IMR-90 (cell line): ENCODE measurements around the gene C6orf89. TPM values are rescaled to one million over a fixed set of nuclear protein-coding genes. Genes with fewer than 3 reads are reported as not detected.

ENCODE experiments used
- ATAC-seq: fragments of 200-7000 bp; cut with Tn5 transposase; 2 replicates; pipeline ENCODE4 v1.9.1; 2020; ENCODE audit warnings: low read depth, mild to moderate bottlenecking, moderate library complexity
- BruUV-seq: library from RNA; stranded (reverse); fragments of 400-500 nt; replicated peaks from 2 replicates; lab custom pipeline; 2021; lab: Mats Ljungman, UMichigan
- CTCF ChIA-PET: fragments of 300-600 bp; formaldehyde crosslinking; extraction: SDS; loops from one replicate; lab custom pipeline; 2021; ENCODE audit warnings: antibody characterized with exemption; lab: Yijun Ruan, JAX
- POLR2A ChIA-PET: fragments of 300-600 bp; sonication (Branson Sonifier 250); formaldehyde crosslinking; loops from one replicate; lab custom pipeline; 2022; ENCODE audit warnings: antibody characterized with exemption; ENCODE audit not compliant: unreplicated experiment; lab: Charles Lee
- DNase-seq: peaks from one replicate; pipeline ENCODE4 v3.0.0; 2013
- H2AFZ ChIP-seq: replicated peaks from 2 replicates; pipeline ENCODE3; 2013; ENCODE audit warnings: low read length, mild to moderate bottlenecking; ENCODE audit not compliant: poor library complexity
- H2AK5ac ChIP-seq: 2 replicates; pipeline ENCODE4 v1.6.1; 2013; ENCODE audit warnings: low read depth, low read length, inconsistent platforms
- H2AK9ac ChIP-seq: replicated peaks from 2 replicates; pipeline ENCODE3; 2013; ENCODE audit warnings: mild to moderate bottlenecking, low read depth, low read length, moderate library complexity; ENCODE audit not compliant: poor library complexity
- H2BK120ac ChIP-seq: 2 replicates; pipeline ENCODE4 v1.6.1; 2013; ENCODE audit warnings: low read depth, low read length, inconsistent platforms
- H2BK15ac ChIP-seq: 3 replicates; pipeline ENCODE4 v1.6.1; 2013; ENCODE audit warnings: low read depth, low read length, inconsistent platforms
- H2BK20ac ChIP-seq: 2 replicates; pipeline ENCODE4 v1.6.1; 2013; ENCODE audit warnings: low read depth, mild to moderate bottlenecking, inconsistent platforms, low read length, moderate library complexity
- H2BK5ac ChIP-seq: 2 replicates; pipeline ENCODE4 v1.6.1; 2013; ENCODE audit warnings: mild to moderate bottlenecking, low read depth, low read length, inconsistent platforms; ENCODE audit not compliant: poor library complexity, severe bottlenecking
- H3K14ac ChIP-seq: replicated peaks from 2 replicates; pipeline ENCODE4 v1.6.1; 2013; ENCODE audit warnings: low read depth, low read length, inconsistent platforms
- H3K18ac ChIP-seq: 2 replicates; pipeline ENCODE4 v1.6.1; 2013; ENCODE audit warnings: low read depth, low read length, control low read depth
- H3K23ac ChIP-seq: 2 replicates; pipeline ENCODE4 v1.6.1; 2013; ENCODE audit warnings: low read depth, low read length, inconsistent platforms
- H3K27ac ChIP-seq: 2 replicates; pipeline ENCODE4 v1.5.1; 2013; ENCODE audit warnings: mild to moderate bottlenecking, control low read depth, low read length; ENCODE audit not compliant: insufficient read depth
- H3K27me3 ChIP-seq: 2 replicates; pipeline ENCODE4 v1.6.1; 2013; ENCODE audit warnings: low read length; ENCODE audit not compliant: control insufficient read depth, insufficient read depth
- H3K36me3 ChIP-seq: 2 replicates; pipeline ENCODE4 v1.6.1; 2013; ENCODE audit warnings: low read length, mixed read lengths; ENCODE audit not compliant: control insufficient read depth, insufficient read depth
- H3K4ac ChIP-seq: 2 replicates; pipeline ENCODE4 v1.6.1; 2013; ENCODE audit warnings: low read depth, low read length, inconsistent platforms
- H3K4me1 ChIP-seq: 2 replicates; pipeline ENCODE4 v1.6.1; 2013; ENCODE audit warnings: low read length, mixed read lengths; ENCODE audit not compliant: control insufficient read depth, insufficient read depth
- H3K4me2 ChIP-seq: 2 replicates; pipeline ENCODE4 v1.6.1; 2013; ENCODE audit warnings: low read depth, mild to moderate bottlenecking, control low read depth, low read length, moderate library complexity
- H3K4me3 ChIP-seq: 2 replicates; pipeline ENCODE4 v1.5.1; 2013; ENCODE audit warnings: low read depth, mild to moderate bottlenecking, control low read depth, low read length, moderate library complexity; ENCODE audit not compliant: insufficient read depth
- H3K56ac ChIP-seq: 2 replicates; pipeline ENCODE4 v1.6.1; 2013; ENCODE audit warnings: low read length, inconsistent platforms; ENCODE audit not compliant: insufficient read depth; ENCODE audit errors: extremely low read depth
- H3K79me1 ChIP-seq, 2 experiments: 2 replicates each; pipeline ENCODE4 v1.6.1; 2013; ENCODE audit warnings: low read length in 2 of 2, inconsistent platforms in 1 of 2, low read depth in 1 of 2
- H3K9ac ChIP-seq: 2 replicates; pipeline ENCODE4 v1.6.1; 2013; ENCODE audit warnings: low read depth, low read length, control low read depth
- H3K9me1 ChIP-seq: 2 replicates; pipeline ENCODE4 v1.6.1; 2013; ENCODE audit warnings: low read length, inconsistent platforms; ENCODE audit not compliant: insufficient read depth
- H3K9me3 ChIP-seq: 2 replicates; pipeline ENCODE4 v1.6.1; 2013; ENCODE audit warnings: low read length; ENCODE audit not compliant: control insufficient read depth, insufficient read depth
- H4K20me1 ChIP-seq: 2 replicates; pipeline ENCODE4 v1.6.1; 2013; ENCODE audit warnings: low read length, inconsistent platforms; ENCODE audit not compliant: insufficient read depth
- H4K5ac ChIP-seq: 2 replicates; pipeline ENCODE4 v1.6.1; 2013; ENCODE audit warnings: mild to moderate bottlenecking, low read depth, low read length, control low read depth
- H4K8ac ChIP-seq, 2 experiments: 2 replicates each; pipeline ENCODE4 v1.6.1; 2013; ENCODE audit warnings: low read depth in 2 of 2, low read length in 2 of 2, control low read depth in 1 of 2, inconsistent platforms in 1 of 2
- H4K91ac ChIP-seq: 2 replicates; pipeline ENCODE4 v1.6.1; 2013; ENCODE audit warnings: low read depth, low read length, inconsistent platforms; ENCODE audit not compliant: insufficient read depth
- RAD21 ChIP-seq: IDR thresholded peaks from 2 replicates; pipeline ENCODE4 v1.6.1; 2012; ENCODE audit warnings: low read length, improper control_type of control experiment
- SMC3 ChIP-seq: fragments of 150-350 bp; IDR thresholded peaks from 2 replicates; pipeline ENCODE4 v1.6.1; 2016; ENCODE audit warnings: low read depth, mild to moderate bottlenecking, antibody characterized with exemption, low read length, moderate library complexity
- USF2 ChIP-seq: fragments of 150-350 bp; IDR thresholded peaks from 2 replicates; pipeline ENCODE4 v1.6.1; 2017; ENCODE audit warnings: mild to moderate bottlenecking, antibody characterized with exemption, low read length, low read depth
- WGBS, 2 experiments: methylation state at CpG; one replicate each; pipeline versions ENCODE4 v1.1.5 to v1.1.7; 2013; ENCODE audit warnings: missing lambda C conversion rate in 2 of 2; ENCODE audit not compliant: insufficient read length in 1 of 2; ENCODE audit errors: extremely low coverage in 2 of 2; 5-methylcytosine and 5-hydroxymethylcytosine counted together
- dilution Hi-C: fragments of 300-500 bp; cut with HindIII; formaldehyde crosslinking; loops from one replicate; pipeline ENCODE4 v1.14.3; 2018; ENCODE audit warnings: low sequenced_read_pairs; ENCODE audit not compliant: unreplicated experiment
- in situ Hi-C: fragments of 300-500 bp; cut with MboI; formaldehyde crosslinking; loops from 3 replicates; pipeline ENCODE4 v1.14.3; 2019; ENCODE audit warnings: low sequenced_read_pairs, inconsistent platforms, mixed read lengths
- intact Hi-C: fragments of 100-400 bp; cut with micrococcal nuclease; formaldehyde crosslinking; loops from 2 replicates; pipeline ENCODE4 v1.10.0; 2022
- polyA plus RNA-seq, 3 experiments: library from polyadenylated mRNA; depleted of rRNA; stranded (reverse); fragments of >200 nt; gene quantifications; 2 replicates each; pipeline ENCODE4 v1.2.3, GENCODE V29; 2012; ENCODE audit warnings: low replicate concordance in 1 of 3
- total RNA-seq: library from RNA; depleted of rRNA; stranded (reverse); fragments of >200 nt; gene quantifications from 2 replicates; pipeline ENCODE4 v1.2.3, GENCODE V29; 2012

Gene C6orf89
- total and polyA plus RNA-seq, 2 of the 4 experiments (the other 2 are of a cell fraction), result 30.8 to 52.3 TPM

GRCh38 chr6:36929152-36929551 is 43.4 kb downstream of the C6orf89 start:
- peak overlapping the region in 1 of 2 experiments; percentile 23; a peak in 1 of 4 replicates for H4K8ac ChIP-seq
- H3K9ac ChIP-seq, result no peak overlapping the region; the same call in 1 of the 2 replicates
- H4K91ac ChIP-seq, result peak overlapping the region; percentile 57
- DNase-seq (no peak), ATAC-seq (no peak)
- no peak for TF ChIP-seq SMC3
- TF ChIP-seq USF2, result no peak
- TF ChIP-seq RAD21, result no peak
- H3K4me1 ChIP-seq, result peaks cover 32% of the 10 kb centered on the region
- ChIA-PET CTCF (no interaction called here), POLR2A (no interaction called here)
- dilution Hi-C loops, result no loop called here
- peak overlapping the region; percentile 76 for H2BK120ac ChIP-seq
- H3K14ac ChIP-seq, result peak overlapping the region; percentile 3; the same call in 1 of the 2 replicates
- H2BK5ac ChIP-seq, result peak overlapping the region; percentile 58
- H3K4ac ChIP-seq, result peak overlapping the region; percentile 83
- no TSS peak for BruUV-seq
- H3K56ac ChIP-seq, result no peak overlapping the region
- peaks cover 0 to 3% of the 10 kb centered on the region in 2 experiments; a peak in 1 of 4 replicates for H3K79me1 ChIP-seq
- 62% methylated on average over 8 of the region's 10 CpGs; no CpG with 5 or more reads in 1 of the 2 experiments for WGBS, 2 experiments
- H3K23ac ChIP-seq, result no peak overlapping the region
- intact Hi-C loops, result no loop called here
- H3K36me3 ChIP-seq, result peaks cover 6% of the 10 kb centered on the region
- peak overlapping the region; percentile 77; the same call in 1 of the 2 replicates for H3K27ac ChIP-seq
- no peaks in the 10 kb centered on the region for H3K9me3 ChIP-seq
- H3K4me3 ChIP-seq, result no peak overlapping the region
- H4K5ac ChIP-seq, result peak overlapping the region; percentile 50
- peak overlapping the region; percentile 28; the same call in 1 of the 2 replicates for H2BK20ac ChIP-seq
- peak overlapping the region; percentile 30 for H3K18ac ChIP-seq
- H3K4me2 ChIP-seq, result no peak overlapping the region; the same call in 1 of the 2 replicates
- H4K20me1 ChIP-seq, result no peaks in the 10 kb centered on the region
- peak overlapping the region; percentile 60; the same call in 1 of the 3 replicates for H2BK15ac ChIP-seq
- peaks cover 19% of the 10 kb centered on the region for H3K9me1 ChIP-seq
- in situ Hi-C loops, result no loop called here
- no peak overlapping the region for H2AFZ ChIP-seq
- H2AK5ac ChIP-seq, result peak overlapping the region; percentile 83
- H3K27me3 ChIP-seq, result no peaks in the 10 kb centered on the region
- H2AK9ac ChIP-seq, result peak overlapping the region; percentile 67
